Mucosa of gallbladder (tissue), 1 donor: Measurements from ENCODE around the gene ELAVL3. TPM values are rescaled to one million over a fixed set of nuclear protein-coding genes. Genes with fewer than 3 reads are reported as not detected.
A peak's percentile ranks its signal among the peaks of the same experiment; 100 is the strongest.
"Not testable (repeated sequence)": the region's sequence is repeated elsewhere in the genome, so short reads cannot be mapped to it uniquely, and the experiment has no call there.

ENCODE experiments used
- DNase-seq: peaks from one replicate; pipeline ENCODE4 v3.0.0-alpha.2; 2020; ENCODE audit warnings: low spot score
- total RNA-seq: library from RNA; stranded (reverse); gene quantifications from one replicate; pipeline ENCODE4 v1.2.1, GENCODE V29; 2021
- donor health status: DM: no; HTN: no; CAD: no.

ELAVL3 gene
- total RNA-seq, 1 donor from 2014 or later, result 0.20 TPM

DNA sequence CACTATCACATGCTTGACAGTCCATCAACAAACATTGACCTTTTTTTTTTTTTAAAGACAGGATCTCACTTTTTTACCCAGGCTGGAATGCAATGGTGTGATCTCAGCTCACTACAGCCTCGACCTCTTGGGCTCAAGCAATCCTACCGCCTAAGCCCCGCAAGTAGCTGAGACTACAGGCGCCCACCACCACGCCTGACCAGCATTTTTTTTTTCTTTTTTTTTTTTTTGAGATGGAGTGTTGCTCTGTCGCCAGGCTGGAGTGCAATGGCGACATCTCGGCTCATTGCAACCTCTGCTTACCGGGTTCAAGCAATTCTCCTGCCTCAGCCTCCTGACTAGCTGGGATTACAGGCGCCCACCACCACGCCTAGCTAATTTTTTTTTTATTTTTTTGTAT is 21.9 kb downstream of the ELAVL3 start:
- not testable (repeated sequence) for DNase-seq

DNA sequence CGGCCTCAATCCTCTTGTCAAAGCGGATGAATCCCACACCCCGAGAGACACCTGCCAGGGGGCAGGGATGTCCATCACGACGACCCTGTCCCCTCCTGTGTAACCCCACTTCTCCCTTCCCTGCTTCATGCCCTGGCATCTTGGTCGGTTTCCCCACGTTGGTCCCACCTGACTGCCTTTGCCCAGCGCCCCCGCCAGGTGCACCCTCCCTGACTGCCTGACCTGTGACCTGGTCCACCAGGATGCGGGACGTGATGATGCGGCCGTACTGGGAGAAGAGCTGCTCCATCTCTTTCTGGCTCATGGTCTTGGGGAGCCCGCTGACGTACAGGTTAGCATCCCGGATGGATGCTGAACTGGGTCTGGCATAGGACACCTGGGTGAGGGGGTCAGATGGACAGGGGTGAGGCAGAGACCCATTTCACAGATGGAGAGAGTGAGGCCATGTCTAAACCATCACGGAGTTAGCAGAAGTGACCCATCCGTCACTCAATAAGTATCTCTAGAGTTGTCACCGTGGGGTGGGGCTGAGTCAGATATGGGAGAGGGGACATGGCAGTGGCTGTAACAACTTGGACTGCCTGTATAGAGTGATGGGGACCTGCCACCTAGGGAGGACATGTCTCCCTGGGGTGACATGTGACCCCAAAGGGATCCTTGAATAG is 22.5 kb downstream of the ELAVL3 start:
- DNase-seq, result no peak

GRCh38 chr19:11457831-11458230 is 23.0 kb downstream of the ELAVL3 start:
- DNase-seq, result no peak

DNA sequence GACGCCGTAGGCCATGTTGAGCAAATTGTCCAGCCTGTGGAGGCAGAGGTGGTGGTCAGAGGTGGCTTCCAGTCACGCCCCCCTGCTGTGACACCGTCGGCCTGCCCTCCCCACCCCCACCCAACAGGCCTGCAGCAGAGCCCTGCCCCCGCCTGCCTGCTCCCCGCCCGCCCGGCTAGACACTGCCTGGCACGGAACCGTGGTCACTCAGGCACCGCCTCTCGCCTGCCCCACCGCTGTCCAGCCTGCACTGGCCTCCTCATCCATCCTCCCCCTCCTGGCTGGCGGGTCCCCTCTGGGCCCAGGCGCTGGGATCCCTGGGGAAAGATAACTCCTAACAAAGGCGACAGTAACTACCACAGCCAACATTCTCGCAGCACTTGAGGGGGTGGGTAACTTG is 23.7 kb downstream of the ELAVL3 start:
- peak; percentile 41 for DNase-seq

DNA sequence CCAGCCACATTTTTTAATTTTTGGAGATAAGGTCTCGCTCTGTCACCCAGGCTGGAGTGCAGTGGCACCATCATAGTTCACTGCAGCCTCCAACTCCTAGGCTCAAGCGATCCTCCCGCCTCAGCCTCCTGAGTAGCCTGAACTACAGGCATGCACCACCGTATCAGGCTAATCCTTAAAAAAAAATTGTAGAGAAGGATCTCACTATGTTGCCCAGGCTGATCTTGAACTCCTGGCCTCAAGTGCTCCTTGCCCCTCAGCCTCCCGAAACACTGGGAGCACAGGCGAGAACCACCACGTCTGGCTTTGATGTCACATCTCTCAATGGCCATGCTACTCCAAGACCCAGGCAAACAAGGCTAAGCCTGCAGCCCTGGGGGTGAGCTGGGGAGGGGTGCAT is 24.2 kb downstream of the ELAVL3 start:
- no peak for DNase-seq

GRCh38 chr19:11455233-11455554 is 25.7 kb downstream of the ELAVL3 start:
- DNase-seq, result not testable (repeated sequence)

- DNase-seq, result no peak
Observed at GRCh38 chr19:11453468-11454341, 27.1 kb downstream of the ELAVL3 start.

- no peak for DNase-seq
Observed at GRCh38 chr19:11452620-11453310, 28.1 kb downstream of the ELAVL3 start.

DNA sequence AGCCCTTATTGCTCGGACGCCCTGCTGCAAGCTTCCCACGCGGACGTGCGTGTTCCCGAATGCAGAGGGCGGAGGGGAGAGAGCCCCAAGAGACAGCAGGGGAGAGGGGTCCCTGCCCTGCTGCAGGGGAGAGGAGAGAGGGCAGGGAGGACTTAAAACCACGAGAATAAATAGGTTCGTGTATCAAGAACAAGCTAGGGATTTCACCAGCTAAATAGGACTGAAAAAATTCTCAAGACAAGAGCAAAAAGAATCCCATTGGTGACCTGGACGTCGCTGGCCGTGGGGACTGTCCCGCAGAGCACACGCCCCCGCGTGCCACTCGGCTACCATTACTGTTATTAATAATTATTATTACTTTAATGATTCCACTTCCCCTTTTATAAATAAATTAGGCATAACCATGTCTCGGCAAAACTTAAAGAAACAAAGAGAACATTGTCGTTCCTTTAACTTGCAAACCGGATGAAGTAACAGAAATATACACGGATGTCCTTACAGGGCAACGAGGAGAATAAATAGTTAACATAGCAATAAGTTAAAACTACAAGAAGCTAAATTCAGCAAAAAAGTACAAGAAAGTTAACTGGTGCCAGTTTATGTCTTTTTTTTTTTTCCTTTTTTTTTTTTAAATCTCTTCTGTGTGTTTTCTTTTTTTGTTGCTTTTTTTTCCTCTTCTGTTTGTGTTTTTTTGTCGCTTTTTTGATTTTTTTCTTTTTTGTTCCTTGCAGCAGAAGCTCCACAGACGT is 28.8 kb downstream of the ELAVL3 start:
- DNase-seq, result no peak

GRCh38 chr19:11451327-11451870 is 29.4 kb downstream of the ELAVL3 start:
- no peak for DNase-seq

DNA sequence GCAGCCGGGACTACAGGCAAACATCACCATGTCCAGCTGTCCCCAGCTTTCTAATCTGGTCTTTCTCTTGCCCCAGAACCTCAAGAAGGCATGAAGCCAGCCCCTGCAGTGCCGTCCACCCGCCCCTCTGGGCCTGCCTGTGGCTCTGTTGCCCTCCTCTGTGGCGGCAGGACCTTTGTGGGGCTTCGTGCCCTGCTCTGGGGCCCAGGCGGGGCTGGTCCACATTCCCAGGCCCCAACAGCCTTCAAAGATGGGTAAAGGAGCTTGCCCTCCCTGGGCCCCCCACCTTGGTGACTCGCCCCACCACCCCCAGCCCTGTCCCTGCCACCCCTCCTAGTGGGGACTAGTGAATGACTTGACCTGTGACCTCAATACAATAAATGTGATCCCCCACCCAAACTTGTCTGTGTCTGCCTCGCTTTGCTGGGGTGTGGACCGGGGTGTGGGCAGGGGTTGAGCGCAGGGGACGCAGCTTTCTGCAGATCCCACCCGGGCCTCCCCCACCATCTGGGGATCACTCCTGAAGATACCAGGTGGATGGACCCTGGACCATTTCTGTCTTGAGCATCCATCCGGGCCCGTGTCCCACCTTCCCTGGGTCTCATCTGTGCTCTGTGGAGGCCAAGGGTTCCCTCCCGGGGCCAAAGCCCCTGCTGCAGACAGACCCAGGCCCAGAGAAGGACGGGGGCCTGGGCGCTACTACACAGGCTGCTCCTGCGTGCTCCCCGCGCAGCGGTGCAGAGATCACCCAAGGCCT is 30.1 kb downstream of the ELAVL3 start:
- DNase-seq, result no peak

- no peak for DNase-seq
Observed at GRCh38 chr19:11448923-11449554, 31.8 kb downstream of the ELAVL3 start.

GRCh38 chr19:11448410-11448809 is 32.4 kb downstream of the ELAVL3 start:
- no peak for DNase-seq

- DNase-seq, result no peak
Observed at GRCh38 chr19:11447347-11448262, 33.2 kb downstream of the ELAVL3 start.

DNA sequence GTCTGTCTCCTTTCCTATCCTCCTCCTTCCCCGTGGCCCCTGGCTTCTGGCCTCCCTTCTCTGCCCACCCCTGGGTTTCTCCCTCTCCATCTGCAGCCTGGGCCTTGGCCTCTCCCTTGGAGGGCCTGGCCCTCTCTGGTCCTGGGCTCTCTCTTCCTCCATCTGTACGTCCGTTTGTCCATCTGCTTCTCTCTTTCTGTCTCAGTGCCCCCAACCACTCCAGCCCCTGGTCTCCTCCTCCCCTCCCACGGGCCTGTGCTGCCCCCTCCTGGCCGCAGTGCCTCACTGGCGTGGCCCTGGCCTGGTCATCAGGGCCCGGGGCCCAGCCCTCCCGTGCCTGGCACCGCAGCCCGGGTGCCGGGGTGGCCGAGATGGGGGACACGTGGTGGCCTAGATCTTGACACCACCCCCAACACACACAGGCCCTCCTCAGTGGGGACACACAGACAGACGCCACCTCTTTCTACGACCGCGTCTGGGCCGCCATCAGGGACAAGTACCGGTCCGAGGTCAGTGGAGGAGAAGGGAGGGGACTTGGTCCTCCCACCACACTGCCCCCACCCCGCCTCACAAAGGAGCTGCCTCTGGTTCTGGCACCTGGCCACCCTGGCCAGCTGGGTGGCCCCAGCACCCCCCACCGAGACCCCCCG is 34.1 kb downstream of the ELAVL3 start:
- no peak for DNase-seq

GRCh38 chr19:11446271-11446651 is 34.6 kb downstream of the ELAVL3 start:
- DNase-seq, result no peak

DNA sequence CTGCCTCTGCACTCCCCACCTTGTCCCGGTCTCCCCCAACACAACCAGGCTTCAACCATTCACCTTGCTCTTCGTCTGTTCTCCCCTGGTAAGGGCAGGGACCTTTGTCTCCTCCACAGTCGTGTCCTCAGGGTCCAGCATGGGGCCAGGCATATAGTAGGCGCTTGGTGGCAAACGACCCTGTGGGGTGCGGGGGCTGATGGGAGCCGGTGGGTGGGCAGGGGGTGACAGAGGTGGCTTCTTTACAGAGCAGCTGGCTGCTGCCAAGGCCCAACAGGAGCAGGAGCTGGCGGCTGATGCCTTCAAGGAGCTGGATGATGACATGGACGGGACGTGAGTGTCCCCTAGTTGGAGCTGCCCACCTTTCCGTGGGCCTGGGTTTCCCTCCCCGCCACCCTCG is 35.7 kb downstream of the ELAVL3 start:
- DNase-seq, result no peak

GRCh38 chr19:11444059-11444458 is 36.8 kb downstream of the ELAVL3 start:
- no peak for DNase-seq

DNA sequence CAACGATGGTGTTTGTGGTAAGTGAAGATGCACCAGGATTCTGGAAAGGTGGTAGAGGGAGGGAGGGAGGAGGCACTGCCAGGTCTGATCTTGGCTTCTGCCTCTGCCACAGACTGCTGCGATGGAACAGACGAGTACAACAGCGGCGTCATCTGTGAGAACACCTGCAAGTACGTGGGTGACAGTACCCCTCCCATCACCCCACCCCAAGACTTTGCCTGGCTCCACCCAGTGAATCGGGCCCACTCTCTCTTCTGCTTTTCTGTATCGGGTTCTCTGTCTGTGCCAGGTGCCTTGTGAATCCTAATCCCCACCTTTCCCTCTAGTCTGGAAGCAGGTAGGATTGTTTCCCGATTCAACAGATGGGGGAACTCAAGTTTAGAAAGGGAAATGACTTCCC is 42.9 kb downstream of the ELAVL3 start:
- DNase-seq, result no peak
